ENCODE results near the gene ZNF664. TPM values are rescaled to one million over a fixed set of nuclear protein-coding genes. Genes with fewer than 3 reads are reported as not detected.

The ZNF664 gene
- total RNA-seq, 2 experiments from 2014 or later = 54.4 to 56.8 TPM

GRCh38 chr12:123998991-123999359 is 26.0 kb downstream of the ZNF664 start:
- Mint-ChIP-seq H3K9me3 (no peaks in the 10 kb centered on the region), H3K27me3 (no peaks in the 10 kb centered on the region), H3K4me1 (peaks cover 22% of the 10 kb centered on the region), H3K27ac (no peak overlapping the region), H3K36me3 (peaks cover 5% of the 10 kb centered on the region), H3K4me3 (no peak overlapping the region)
- no peak for DNase-seq

GRCh38 chr12:124000111-124000510 is 27.1 kb downstream of the ZNF664 start:
- H3K4me3 Mint-ChIP-seq = no peak overlapping the region
- no peaks in the 10 kb centered on the region for H3K9me3 Mint-ChIP-seq
- H3K4me1 Mint-ChIP-seq = peaks cover 14% of the 10 kb centered on the region
- no peaks in the 10 kb centered on the region for H3K27me3 Mint-ChIP-seq
- no peak for DNase-seq
- H3K36me3 Mint-ChIP-seq = no peaks in the 10 kb centered on the region
- no peak overlapping the region for H3K27ac Mint-ChIP-seq

- peaks cover 13% of the 10 kb centered on the region for H3K4me1 Mint-ChIP-seq
Observed at GRCh38 chr12:124001343-124001742, 28.3 kb downstream of the ZNF664 start.

GRCh38 chr12:124002021-124002644 is 29.1 kb downstream of the ZNF664 start:
- Mint-ChIP-seq H3K4me1 (peaks cover 19% of the 10 kb centered on the region), H3K4me3 (no peak overlapping the region), H3K27ac (no peak overlapping the region), H3K9me3 (no peaks in the 10 kb centered on the region), H3K36me3 (peaks cover 12% of the 10 kb centered on the region), H3K27me3 (no peaks in the 10 kb centered on the region)
- no peak for DNase-seq

More at GRCh38 chr12:124001343-124001742, 28.3 kb downstream of the ZNF664 start:
- peaks cover 5% of the 10 kb centered on the region for H3K36me3 Mint-ChIP-seq
- no peaks in the 10 kb centered on the region for H3K27me3 Mint-ChIP-seq
- H3K4me3 Mint-ChIP-seq = no peak overlapping the region
- H3K27ac Mint-ChIP-seq = no peak overlapping the region
- DNase-seq = no peak
- H3K9me3 Mint-ChIP-seq = no peaks in the 10 kb centered on the region

GRCh38 chr12:124002654-124003053 is 29.6 kb downstream of the ZNF664 start:
- no peak overlapping the region for H3K4me3 Mint-ChIP-seq
- H3K9me3 Mint-ChIP-seq = no peaks in the 10 kb centered on the region
- no peak overlapping the region for H3K27ac Mint-ChIP-seq
- peaks cover 13% of the 10 kb centered on the region for H3K36me3 Mint-ChIP-seq
- peaks cover 23% of the 10 kb centered on the region for H3K4me1 Mint-ChIP-seq
- no peak for DNase-seq
- no peaks in the 10 kb centered on the region for H3K27me3 Mint-ChIP-seq

GRCh38 chr12:124004233-124004875 is 31.3 kb downstream of the ZNF664 start:
- Mint-ChIP-seq H3K36me3 (peaks cover 15% of the 10 kb centered on the region), H3K9me3 (no peaks in the 10 kb centered on the region)

GRCh38 chr12:124006085-124006845 is 33.2 kb downstream of the ZNF664 start:
- H3K36me3 Mint-ChIP-seq = peaks cover 24% of the 10 kb centered on the region
- H3K4me3 Mint-ChIP-seq = peak overlapping the region; percentile 67
- no peaks in the 10 kb centered on the region for H3K27me3 Mint-ChIP-seq
- peaks cover 32% of the 10 kb centered on the region for H3K4me1 Mint-ChIP-seq
- H3K9me3 Mint-ChIP-seq = no peaks in the 10 kb centered on the region
- peak overlapping the region; percentile 91 for H3K27ac Mint-ChIP-seq
- peak; percentile 39 for DNase-seq

More at GRCh38 chr12:124004233-124004875, 31.3 kb downstream of the ZNF664 start:
- Mint-ChIP-seq H3K4me3 (no peak overlapping the region), H3K27ac (no peak overlapping the region), H3K4me1 (peaks cover 32% of the 10 kb centered on the region), H3K27me3 (no peaks in the 10 kb centered on the region)
- DNase-seq = no peak

GRCh38 chr12:124006846-124007713 is 34.1 kb downstream of the ZNF664 start:
- H3K4me3 Mint-ChIP-seq = peak overlapping the region; percentile 67

GRCh38 chr12:124007826-124008570 is 35.0 kb downstream of the ZNF664 start:
- peak overlapping the region; percentile 35 for H3K27ac Mint-ChIP-seq
- peaks cover 32% of the 10 kb centered on the region for H3K4me1 Mint-ChIP-seq
- DNase-seq = no peak
- no peaks in the 10 kb centered on the region for H3K27me3 Mint-ChIP-seq
- peak overlapping the region; percentile 3 for H3K4me3 Mint-ChIP-seq
- H3K9me3 Mint-ChIP-seq = no peaks in the 10 kb centered on the region
- H3K36me3 Mint-ChIP-seq = peaks cover 30% of the 10 kb centered on the region

More at GRCh38 chr12:124006846-124007713, 34.1 kb downstream of the ZNF664 start:
- Mint-ChIP-seq H3K9me3 (no peaks in the 10 kb centered on the region), H3K36me3 (peaks cover 27% of the 10 kb centered on the region), H3K27ac (peak overlapping the region; percentile 91), H3K4me1 (peaks cover 32% of the 10 kb centered on the region), H3K27me3 (no peaks in the 10 kb centered on the region)
- no peak for DNase-seq

- H3K4me3 Mint-ChIP-seq = no peak overlapping the region
- H3K27me3 Mint-ChIP-seq = no peaks in the 10 kb centered on the region
- peaks cover 36% of the 10 kb centered on the region for H3K36me3 Mint-ChIP-seq
Observed at GRCh38 chr12:124008595-124008994, 35.6 kb downstream of the ZNF664 start.

GRCh38 chr12:124009781-124010180 is 36.8 kb downstream of the ZNF664 start:
- no peak for DNase-seq
- no peak overlapping the region for H3K4me3 Mint-ChIP-seq

More at GRCh38 chr12:124008595-124008994, 35.6 kb downstream of the ZNF664 start:
- Mint-ChIP-seq H3K4me1 (peaks cover 36% of the 10 kb centered on the region), H3K27ac (no peak overlapping the region), H3K9me3 (no peaks in the 10 kb centered on the region)
- no peak for DNase-seq

GRCh38 chr12:124010687-124011086 is 37.7 kb downstream of the ZNF664 start:
- no peak overlapping the region for H3K4me3 Mint-ChIP-seq
- no peak overlapping the region for H3K27ac Mint-ChIP-seq
- H3K36me3 Mint-ChIP-seq = peaks cover 37% of the 10 kb centered on the region
- H3K9me3 Mint-ChIP-seq = no peaks in the 10 kb centered on the region
- peaks cover 36% of the 10 kb centered on the region for H3K4me1 Mint-ChIP-seq
- no peak for DNase-seq
- no peaks in the 10 kb centered on the region for H3K27me3 Mint-ChIP-seq

More at GRCh38 chr12:124009781-124010180, 36.8 kb downstream of the ZNF664 start:
- no peaks in the 10 kb centered on the region for H3K27me3 Mint-ChIP-seq
- peaks cover 39% of the 10 kb centered on the region for H3K4me1 Mint-ChIP-seq
- H3K9me3 Mint-ChIP-seq = no peaks in the 10 kb centered on the region
- H3K36me3 Mint-ChIP-seq = peaks cover 39% of the 10 kb centered on the region
- no peak overlapping the region for H3K27ac Mint-ChIP-seq

GRCh38 chr12:124011435-124012115 is 38.6 kb downstream of the ZNF664 start:
- Mint-ChIP-seq H3K9me3 (no peaks in the 10 kb centered on the region), H3K27me3 (no peaks in the 10 kb centered on the region)

More at GRCh38 chr12:124011435-124012115, 38.6 kb downstream of the ZNF664 start:
- Mint-ChIP-seq H3K4me3 (no peak overlapping the region), H3K27ac (no peak overlapping the region), H3K36me3 (peaks cover 32% of the 10 kb centered on the region), H3K4me1 (peaks cover 29% of the 10 kb centered on the region)
- no peak for DNase-seq

Measured in activated naive CD8-positive, alpha-beta T cell treated with anti-CD3 and anti-CD28 coated beads for 36 hours (primary cell).